ENCODE measurements around the gene CSNK2A1. TPM values are rescaled to one million over a fixed set of nuclear protein-coding genes. Genes with fewer than 3 reads are reported as not detected.
A peak's percentile ranks its signal among the peaks of the same experiment; 100 is the strongest.

CSNK2A1 gene
- total RNA-seq, 1 donor from 2014 or later = 84.8 TPM

DNA sequence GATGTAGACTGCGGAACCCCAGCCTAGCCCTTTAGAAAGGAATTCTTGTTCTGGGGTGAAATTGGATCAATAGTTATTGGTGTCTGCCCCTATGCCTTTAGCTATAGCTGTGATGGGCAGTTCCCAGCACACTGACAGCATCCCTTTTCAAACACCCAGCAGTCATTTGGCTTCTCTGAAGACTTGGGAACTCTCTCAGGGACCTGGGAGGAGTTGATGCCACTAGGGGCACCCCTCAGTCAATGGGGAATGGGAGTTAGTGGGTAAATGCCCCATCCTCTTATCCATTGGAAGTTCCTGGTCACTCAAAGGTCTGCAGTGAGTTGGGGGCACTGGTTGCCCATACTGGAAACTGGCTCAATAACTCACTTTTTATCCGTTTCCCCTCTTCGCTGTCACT, 31.6 kb upstream of the CSNK2A1 start:
- H3K9me3 ChIP-seq = no peaks in the 10 kb centered on the region
- no peak for DNase-seq
- H3K27me3 ChIP-seq = peaks cover 4% of the 10 kb centered on the region
- TF ChIP-seq, protein P1, sequence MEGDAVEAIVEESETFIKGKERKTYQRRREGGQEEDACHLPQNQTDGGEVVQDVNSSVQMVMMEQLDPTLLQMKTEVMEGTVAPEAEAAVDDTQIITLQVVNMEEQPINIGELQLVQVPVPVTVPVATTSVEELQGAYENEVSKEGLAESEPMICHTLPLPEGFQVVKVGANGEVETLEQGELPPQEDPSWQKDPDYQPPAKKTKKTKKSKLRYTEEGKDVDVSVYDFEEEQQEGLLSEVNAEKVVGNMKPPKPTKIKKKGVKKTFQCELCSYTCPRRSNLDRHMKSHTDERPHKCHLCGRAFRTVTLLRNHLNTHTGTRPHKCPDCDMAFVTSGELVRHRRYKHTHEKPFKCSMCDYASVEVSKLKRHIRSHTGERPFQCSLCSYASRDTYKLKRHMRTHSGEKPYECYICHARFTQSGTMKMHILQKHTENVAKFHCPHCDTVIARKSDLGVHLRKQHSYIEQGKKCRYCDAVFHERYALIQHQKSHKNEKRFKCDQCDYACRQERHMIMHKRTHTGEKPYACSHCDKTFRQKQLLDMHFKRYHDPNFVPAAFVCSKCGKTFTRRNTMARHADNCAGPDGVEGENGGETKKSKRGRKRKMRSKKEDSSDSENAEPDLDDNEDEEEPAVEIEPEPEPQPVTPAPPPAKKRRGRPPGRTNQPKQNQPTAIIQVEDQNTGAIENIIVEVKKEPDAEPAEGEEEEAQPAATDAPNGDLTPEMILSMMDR (IDR thresholded peaks at IDR 0.05) = no peak
- no peak for ATAC-seq
- no peak overlapping the region for H3K4me3 ChIP-seq
- H3K27ac ChIP-seq = no peak overlapping the region
- no peaks in the 10 kb centered on the region for H3K36me3 ChIP-seq
- intact Hi-C loops (cut with DNase I) = no loop called here
- H3K4me1 ChIP-seq = peaks cover 12% of the 10 kb centered on the region

DNA sequence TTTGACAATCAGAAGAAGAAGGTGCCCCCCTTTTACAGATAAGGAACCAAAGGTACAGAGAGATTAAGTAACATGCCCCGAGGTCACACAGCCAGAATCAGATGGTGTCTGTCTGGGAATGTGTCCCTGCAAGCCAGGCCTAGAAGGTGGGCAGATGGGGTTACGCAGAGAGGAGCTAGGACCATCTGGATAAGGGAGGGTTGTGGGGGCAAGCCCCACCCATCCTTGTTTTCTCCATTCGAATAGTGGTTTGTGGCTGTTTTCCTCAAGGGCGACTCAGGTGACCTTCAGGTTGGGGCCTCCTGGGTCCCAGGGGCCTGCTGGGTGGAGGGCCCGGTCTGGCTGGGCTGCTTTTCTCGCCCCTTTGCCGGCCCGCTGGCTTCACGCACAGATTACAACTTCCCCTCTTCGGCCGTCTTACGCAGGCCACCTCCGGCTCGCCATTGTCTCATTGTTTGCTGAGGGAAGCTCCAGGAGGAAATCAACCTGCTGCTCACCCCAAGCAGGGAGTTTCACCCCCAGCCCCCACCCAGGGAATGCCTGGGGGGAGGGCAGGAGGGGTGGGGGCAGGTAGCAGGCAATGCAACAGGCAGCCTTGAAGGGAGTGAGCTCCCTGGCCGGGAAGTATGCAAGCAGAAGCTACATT, 30.8 kb upstream of the CSNK2A1 start:
- Histone ChIP-seq H3K27me3 (no peaks in the 10 kb centered on the region), H3K4me1 (peaks cover 12% of the 10 kb centered on the region), H3K9me3 (no peaks in the 10 kb centered on the region), H3K36me3 (no peaks in the 10 kb centered on the region), H3K4me3 (no peak overlapping the region), H3K27ac (no peak overlapping the region)
- DNase-seq = no peak
- intact Hi-C loops (cut with DNase I) = no loop called here
- peak; percentile 16 for ATAC-seq
- TF ChIP-seq, protein P1 (IDR thresholded peaks at IDR 0.05) = no peak

DNA sequence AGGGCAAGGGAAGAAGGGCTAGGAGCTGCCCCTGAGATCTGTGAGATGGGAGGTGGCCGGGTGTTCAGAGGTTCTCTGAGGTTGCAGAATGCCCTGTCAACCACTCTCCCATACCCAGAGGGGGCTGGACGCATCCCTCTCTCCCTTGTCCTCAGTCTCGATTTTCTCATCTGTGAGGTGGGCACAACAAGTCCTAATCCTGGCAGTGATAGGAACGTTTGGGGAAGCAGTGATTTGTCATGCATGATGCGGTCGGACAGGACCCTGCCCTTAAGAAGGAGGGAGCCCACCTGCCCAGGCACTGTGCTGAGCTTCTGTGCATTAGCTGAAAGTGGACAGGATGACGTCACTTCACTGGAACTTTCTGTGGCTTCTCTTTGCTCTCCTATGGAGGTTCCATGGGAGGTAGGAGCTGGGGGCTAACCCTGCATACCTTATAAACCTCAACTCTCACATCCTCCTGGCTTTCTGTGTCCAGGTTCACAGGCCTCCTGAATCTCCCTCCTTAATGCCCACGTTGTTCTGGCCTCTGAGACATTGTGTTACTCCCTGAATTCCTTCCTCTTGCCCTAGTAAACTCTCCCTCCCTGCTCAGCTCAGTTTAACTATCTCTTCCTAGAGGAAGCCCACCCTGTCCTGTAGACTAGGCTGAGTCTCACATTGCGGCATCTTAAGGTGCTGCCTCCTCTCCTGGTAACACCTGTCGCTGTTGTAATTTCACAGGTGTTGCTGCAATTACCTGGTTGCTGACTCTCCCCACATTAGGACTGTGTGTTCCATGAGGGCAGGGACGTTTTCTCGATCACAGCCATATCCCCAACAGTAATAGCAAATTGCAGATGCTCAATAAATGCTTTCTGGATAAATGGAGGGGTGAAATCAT, 30.1 kb upstream of the CSNK2A1 start:
- Histone ChIP-seq H3K36me3 (no peaks in the 10 kb centered on the region), H3K27ac (no peak overlapping the region), H3K9me3 (no peaks in the 10 kb centered on the region), H3K27me3 (no peaks in the 10 kb centered on the region), H3K4me1 (peaks cover 12% of the 10 kb centered on the region), H3K4me3 (no peak overlapping the region)
- TF ChIP-seq, protein P1 (IDR thresholded peaks at IDR 0.05) = no peak
- ATAC-seq (no peak), DNase-seq (no peak)
- intact Hi-C loops (cut with DNase I) = no loop called here

DNA sequence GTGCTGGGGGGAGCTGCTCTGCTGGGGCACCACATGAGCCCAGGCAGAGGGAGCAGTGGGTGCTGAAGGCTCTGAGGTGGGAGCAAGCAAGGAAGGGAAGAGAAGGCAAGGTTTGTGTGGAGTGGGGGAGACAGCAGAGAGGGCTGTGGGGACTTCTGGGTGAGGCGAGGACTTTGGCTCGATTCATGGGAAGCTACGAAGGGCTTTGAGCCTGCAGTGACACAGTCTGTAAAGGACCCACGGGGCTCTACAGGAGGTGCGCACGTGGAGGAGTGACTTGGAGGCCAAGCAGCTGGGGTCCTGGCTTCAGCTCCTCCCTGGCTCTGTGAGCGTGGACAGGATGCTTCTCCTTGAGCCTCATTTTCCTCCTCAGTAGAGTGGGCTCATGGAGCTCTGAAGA, 29.1 kb upstream of the CSNK2A1 start:
- Histone ChIP-seq H3K4me3 (no peak overlapping the region), H3K36me3 (no peaks in the 10 kb centered on the region), H3K4me1 (peaks cover 12% of the 10 kb centered on the region), H3K9me3 (no peaks in the 10 kb centered on the region), H3K27me3 (peaks cover 6% of the 10 kb centered on the region), H3K27ac (no peak overlapping the region)
- intact Hi-C loops (cut with DNase I) = no loop called here
- no peak for ATAC-seq
- TF ChIP-seq, protein P1 (IDR thresholded peaks at IDR 0.05) = no peak
- no peak for DNase-seq

DNA sequence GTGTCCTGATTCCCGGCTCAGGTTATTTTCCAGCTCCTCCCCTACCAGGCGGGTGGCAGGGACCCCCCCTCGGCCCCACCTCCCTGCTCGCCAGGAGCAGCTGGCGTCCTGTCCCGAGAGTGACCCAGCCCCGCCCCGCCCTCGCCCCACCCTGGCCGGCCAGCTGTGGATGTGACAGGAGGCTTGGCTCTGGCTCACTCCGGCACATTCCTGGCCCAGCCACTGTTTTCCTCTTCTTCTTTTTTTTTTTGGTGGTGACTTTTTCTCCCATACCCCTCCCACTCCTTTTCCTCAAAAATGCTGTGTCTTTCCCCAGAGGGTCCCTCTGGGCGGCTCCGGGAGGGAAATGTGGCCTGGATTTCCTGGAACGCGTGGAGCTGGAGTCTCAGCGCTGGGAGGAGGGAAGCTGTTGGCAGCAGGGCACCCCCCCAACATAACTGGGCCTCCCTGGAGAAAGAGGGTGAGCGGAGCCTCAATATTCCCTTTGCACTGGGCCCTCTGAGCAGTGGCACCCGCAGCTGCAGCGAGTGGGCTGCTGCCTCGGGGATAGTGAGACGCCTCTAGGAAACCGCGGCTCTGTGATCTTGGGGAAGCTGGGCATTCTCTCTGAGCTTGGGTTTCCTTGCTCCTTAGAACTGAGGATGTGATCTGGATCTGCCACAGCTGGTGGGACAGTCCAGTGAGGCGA, 28.3 kb upstream of the CSNK2A1 start:
- ATAC-seq = peak; percentile 71

More for the DNA sequence above, 28.3 kb upstream of the CSNK2A1 start:
- intact Hi-C loops (cut with DNase I) = no loop called here
- no peaks in the 10 kb centered on the region for H3K36me3 ChIP-seq
- TF ChIP-seq, protein P1 (IDR thresholded peaks at IDR 0.05) = no peak
- peak; percentile 74 for DNase-seq
- H3K9me3 ChIP-seq = no peaks in the 10 kb centered on the region
- peaks cover 11% of the 10 kb centered on the region for H3K27me3 ChIP-seq
- peaks cover 12% of the 10 kb centered on the region for H3K4me1 ChIP-seq
- H3K27ac ChIP-seq = no peak overlapping the region
- H3K4me3 ChIP-seq = no peak overlapping the region
